HG03342 (cell line): ENCODE data around the gene LCE6A.

Experiments used
- ATAC-seq: cut with Tn5 transposase; IDR thresholded peaks from one replicate; pipeline ENCODE4 v1.9.1; 2021; ENCODE audit warnings: mild to moderate bottlenecking, moderate library complexity; ENCODE audit not compliant: unreplicated experiment

Gene LCE6A

DNA sequence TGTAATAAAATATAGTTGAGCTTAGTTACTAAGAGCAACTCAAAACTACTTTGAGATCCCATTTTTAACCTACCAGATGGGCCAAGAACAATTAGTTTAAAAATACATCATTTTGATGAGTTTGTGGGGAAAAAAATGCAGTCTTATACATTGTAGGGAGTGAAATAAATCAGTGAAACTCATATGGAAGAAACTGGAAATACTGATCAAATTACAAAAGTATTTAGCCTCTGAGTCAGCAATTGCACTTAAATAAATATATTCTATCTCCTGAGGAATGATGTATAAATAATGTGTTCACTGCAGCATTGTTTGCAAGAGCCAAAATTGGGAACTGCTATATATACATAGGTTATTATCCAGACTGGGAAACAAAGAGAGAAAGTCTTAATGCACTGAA lies 30.8 kb downstream of the LCE6A start:
- no peak for ATAC-seq

DNA sequence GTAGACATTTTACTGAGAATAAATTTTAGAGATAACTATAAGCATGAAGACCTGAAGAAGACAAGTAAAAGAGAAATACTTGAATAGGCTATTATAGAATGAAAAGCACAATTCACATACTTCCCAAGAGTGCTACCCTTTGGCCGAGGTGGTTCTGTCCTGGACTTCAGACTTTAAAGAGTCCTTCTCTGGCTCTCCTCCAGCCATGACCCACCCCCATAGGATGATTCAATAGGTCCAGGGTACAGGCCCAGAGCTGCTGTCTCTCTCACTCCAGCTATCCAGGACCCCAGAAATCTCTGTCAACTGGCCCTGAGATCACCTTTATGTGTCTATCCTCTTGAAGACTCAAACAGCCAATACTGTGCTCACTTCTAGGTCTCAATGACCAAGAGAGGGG lies 34.2 kb downstream of the LCE6A start:
- no peak for ATAC-seq

DNA sequence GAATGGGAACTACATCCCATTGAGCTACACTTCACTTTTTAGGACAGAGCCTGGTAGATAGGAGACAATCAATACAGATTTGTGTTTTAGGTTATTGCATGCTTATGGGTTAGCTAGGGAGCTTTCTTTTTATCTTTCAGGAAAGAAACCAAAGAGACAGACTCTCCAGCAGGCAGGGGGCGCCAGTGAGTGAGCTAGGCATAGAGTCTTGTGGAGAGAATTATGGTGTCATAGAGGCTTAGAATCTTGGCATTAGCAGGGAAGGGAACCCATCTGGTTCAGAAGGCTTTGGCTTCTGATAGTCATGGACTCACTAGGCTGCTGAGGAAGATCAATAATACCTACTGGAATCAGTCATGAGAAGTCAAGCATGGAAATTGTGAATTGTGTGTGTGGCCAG lies 35.4 kb downstream of the LCE6A start, which contains the start of gene SMCP:
TSS of gene SMCP (plus strand) at position 281 of the 400 bp plus-strand sequence. CDS start 6,101 bp downstream, outside the sequence.
- no peak for ATAC-seq

DNA sequence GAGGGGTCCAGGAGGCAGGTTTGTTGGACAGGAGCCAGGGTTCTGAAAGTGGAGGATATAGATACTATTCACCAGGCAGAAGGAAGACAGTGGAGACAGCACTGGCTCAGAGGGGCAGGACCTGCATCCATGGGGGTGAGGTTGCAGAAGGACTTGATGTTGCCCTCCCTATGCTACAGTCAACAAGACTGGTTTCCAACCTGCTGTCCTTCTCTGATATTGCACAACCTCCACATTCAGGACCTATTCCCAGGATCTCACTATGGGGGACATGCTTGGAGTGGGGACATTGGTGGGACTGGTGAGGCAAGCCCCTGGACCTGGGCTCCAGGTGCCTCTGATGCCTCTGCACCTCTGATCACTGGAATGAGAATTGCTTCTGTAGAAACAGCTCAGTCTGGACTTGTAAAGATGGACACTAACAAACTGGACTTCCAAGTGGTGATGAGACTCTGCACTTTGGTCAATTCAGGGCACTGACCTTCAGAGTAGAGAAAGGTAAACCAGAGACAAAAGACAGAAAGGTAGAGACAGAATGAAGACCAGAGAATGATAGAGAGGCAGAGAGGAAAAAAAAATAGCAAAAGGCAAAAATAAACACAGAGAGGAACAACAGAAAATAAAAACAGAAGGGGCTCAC lies 37.0 kb downstream of the LCE6A start:
- ATAC-seq = no peak

DNA sequence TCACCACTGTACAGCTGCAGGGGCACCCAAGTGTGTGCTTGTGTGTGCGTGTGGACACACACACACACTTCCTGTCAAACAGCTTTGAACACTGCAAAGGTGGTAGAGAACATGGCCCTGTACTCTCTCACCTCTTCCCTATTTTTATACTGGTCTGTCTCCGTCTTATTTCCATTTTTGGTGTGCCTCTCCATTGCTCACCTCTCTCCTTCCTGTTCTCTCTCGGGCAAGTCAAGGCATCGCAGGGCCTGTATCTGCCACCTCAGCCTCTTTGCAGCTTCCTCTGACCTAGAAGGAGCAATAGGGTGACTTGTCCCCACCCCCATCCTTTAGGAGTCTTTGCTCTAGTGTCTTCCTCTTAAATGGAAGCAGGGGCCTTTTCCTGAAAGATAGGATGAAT lies 37.7 kb downstream of the LCE6A start:
- ATAC-seq = no peak

DNA sequence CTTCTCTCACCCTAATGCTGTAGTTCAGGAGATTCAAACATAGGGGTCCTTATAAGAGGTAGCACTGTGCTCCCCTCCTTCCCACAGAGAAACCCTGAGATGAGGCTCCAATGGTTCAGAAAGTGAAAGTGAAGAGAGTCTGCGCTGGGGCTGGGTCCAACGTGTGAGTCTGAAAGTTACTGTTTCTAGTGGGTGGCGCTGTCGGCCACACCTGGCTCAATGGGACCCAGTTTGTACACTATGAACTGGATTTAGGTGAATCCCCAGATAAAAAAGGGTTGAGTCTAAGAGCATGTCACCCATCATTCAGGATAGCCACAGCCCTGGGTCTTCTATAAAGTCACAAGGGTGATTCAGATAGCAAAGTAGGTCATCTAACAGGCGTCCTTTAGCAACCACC lies 38.3 kb downstream of the LCE6A start:
- ATAC-seq = peak; percentile 72

DNA sequence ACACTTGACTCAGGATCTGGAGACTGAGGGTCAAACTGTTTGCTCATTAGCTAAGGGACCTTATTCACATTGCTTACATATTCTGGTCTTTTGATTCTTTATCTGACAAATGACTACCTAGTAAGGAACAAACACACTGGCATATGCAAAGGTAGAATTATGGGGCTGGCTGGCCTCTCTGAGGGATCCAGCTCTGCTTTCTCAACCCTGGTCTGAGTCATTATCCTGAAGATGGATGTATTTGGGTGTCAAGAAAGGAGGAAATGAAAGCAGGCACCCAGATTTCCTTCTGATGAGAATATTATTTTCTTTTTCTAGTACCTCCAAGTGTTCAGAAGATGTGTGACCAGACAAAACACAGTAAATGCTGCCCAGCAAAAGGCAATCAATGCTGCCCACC lies 41.4 kb downstream of the LCE6A start:
- no peak for ATAC-seq

DNA sequence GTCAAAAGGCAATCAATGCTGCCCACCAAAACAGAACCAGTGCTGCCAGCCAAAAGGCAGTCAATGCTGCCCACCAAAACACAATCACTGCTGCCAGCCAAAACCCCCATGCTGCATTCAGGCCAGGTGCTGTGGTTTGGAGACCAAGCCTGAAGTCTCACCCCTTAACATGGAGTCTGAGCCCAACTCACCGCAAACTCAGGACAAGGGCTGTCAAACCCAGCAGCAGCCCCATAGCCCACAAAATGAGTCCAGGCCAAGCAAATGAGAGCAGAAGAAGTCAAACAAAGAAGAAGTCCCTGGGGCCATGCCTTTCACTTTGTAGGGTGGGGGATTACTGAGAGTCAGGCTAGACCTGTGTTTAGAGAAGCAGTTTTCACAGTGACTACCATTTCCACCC lies 41.9 kb downstream of the LCE6A start:
- ATAC-seq = no peak

DNA sequence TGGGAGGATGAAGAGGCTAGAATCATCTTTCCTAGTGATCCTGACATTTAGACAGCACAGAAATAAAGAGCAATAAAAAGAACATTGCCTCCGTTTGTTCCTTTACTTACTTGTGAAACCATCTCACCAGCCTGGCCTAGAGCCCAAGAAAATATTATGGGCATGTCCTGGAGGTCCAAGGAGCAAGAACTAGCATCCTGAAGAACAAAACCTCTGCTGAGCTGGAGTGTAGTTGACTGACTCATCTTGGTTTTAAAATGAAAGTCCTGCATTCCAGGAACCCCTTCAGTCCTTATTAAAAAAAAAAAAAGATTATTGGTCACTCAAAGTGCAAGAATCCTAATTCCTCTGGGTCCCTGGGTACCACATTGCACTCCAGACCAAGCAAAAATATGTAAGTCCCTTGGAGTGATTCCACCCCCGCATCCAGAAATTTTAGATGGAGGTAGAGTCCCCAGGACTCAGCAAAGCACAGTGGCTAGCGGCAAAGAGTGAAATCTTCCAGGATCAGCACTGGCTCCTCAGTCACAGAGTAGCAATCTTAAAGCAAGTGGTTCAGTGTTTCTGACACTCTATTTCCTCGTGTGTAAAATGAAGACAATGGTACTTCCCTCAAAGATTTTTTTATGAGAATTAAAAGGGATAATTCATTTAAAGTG lies 42.4 kb downstream of the LCE6A start:
- ATAC-seq = no peak

DNA sequence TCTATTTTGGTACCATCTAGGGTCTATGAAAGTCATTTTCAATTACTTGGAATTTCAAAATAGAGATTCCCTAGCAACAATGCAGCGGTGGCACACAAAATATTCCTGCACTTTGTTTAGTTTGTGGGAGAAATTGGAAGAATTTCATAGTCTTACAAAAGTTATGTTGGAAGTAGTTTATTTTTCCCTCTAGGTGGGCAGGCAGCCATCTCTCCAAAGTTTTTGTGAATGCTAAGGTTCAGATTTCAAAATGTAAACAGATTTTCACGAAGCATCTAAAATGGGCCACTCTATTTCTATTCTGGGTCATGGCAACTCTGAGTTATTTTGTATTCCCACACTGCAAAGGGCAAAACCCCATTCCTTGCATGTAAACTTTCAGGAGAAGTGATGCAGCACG lies 43.4 kb downstream of the LCE6A start:
- no peak for ATAC-seq

DNA sequence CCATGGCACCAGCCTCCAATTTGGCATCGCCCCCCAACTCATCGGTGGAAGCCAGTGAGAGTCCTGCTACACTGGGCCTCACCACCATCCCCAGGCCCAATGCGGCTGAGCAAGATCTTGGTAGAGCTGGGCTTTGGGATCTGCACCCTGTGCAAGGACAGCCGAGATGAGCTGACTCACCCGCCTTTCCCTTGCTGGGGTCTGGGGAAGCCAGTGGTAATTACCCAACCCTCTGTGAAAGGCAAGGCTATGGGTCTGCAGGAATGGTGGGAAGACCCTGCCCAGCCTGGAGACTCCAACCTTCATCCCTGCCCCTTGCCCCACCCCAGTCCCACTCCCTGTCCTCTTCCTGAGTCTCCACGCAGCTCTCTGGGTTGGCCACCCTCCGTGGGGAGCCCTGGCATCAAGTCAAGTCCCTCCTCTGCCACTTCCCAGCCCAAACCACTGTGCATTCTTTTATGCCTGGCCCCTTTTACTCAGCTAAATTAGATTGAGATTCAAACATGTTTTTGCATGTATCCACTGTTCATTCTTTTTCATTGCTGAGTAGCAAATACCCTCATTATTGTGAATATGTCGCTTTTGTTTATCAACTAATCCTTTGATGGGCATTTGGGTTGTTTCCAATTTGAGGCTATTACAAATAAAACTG lies 44.2 kb downstream of the LCE6A start:
- no peak for ATAC-seq

DNA sequence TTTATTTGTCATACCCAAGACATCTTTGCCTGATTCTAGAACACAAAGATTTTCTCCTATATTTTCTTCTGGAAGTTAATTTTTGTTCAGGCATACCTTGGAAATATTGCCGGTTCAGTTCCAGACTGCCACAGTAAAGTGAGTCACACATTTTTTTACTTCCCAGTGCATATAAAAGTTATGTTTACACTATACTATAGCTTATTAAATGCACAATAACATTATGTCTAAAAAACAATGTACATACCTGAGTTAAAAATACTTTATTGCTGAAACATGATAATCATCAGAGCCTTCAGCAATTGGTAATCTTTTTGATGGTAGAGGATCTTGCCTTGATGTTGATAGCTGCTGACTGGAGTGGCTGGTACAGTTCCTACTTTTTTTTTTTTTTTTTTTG lies 45.5 kb downstream of the LCE6A start:
- no peak for ATAC-seq
